HEK293 (cell line): ENCODE data around the gene AEBP1.
A peak's percentile ranks its signal among the peaks of the same experiment; 100 is the strongest.

Experiments
- CTCF ChIA-PET: fragments of 350-600 bp; formaldehyde crosslinking; extraction: SDS; loops from one replicate; lab custom pipeline; 2021; ENCODE audit warnings: antibody characterized with exemption; lab: Yijun Ruan, JAX
- POLR2A ChIA-PET: fragments of 300-600 bp; formaldehyde crosslinking; extraction: SDS; loops from one replicate; lab custom pipeline; 2020; ENCODE audit warnings: antibody characterized with exemption, inconsistent platforms; lab: Yijun Ruan, JAX
- H3K27ac ChIP-seq: fragments of 200-500 bp; sonication (Bioruptor generic); 2 replicates; pipeline ENCODE4 v1.5.1; 2014; ENCODE audit warnings: low read depth, low read length, control low read depth, inconsistent platforms; ENCODE audit errors: extremely low read depth
- H3K36me3 ChIP-seq, 2 experiments: fragments of 200-500 bp in 1 of 2; sonication (Bioruptor generic) in 1 of 2; 1 replicate in 1 of 2; 2 replicates in 1 of 2; pipeline ENCODE4 v1.5.1; 2014 to 2017; ENCODE audit warnings: inconsistent platforms in 2 of 2, low read length in 2 of 2; ENCODE audit not compliant: control insufficient read depth in 2 of 2, insufficient read depth in 1 of 2
- H3K4me1 ChIP-seq: fragments of 200-500 bp; sonication (Bioruptor generic); 2 replicates; pipeline ENCODE4 v1.5.1; 2014; ENCODE audit warnings: mild to moderate bottlenecking, low read length, inconsistent platforms; ENCODE audit not compliant: control insufficient read depth, insufficient read depth
- H3K4me3 ChIP-seq: 2 replicates; pipeline ENCODE4 v1.5.1; 2011; ENCODE audit warnings: low read depth, mild to moderate bottlenecking, control low read depth, low read length, moderate library complexity
- H3K9me3 ChIP-seq: fragments of 200-500 bp; sonication (Bioruptor generic); 2 replicates; pipeline ENCODE4 v1.5.1; 2014; ENCODE audit warnings: low read depth, low read length, inconsistent platforms; ENCODE audit not compliant: control insufficient read depth, insufficient read depth
- EGR2 ChIP-seq: fragments of 450-650 bp; formaldehyde crosslinking; IDR thresholded peaks from 2 replicates; pipeline ENCODE4 v1.5.1; 2016; ENCODE audit warnings: low read depth, missing biosample characterization, missing genetic modification characterization
- GFI1B ChIP-seq: fragments of 450-650 bp; formaldehyde crosslinking; IDR thresholded peaks from 2 replicates; pipeline ENCODE4 v1.5.1; 2016; ENCODE audit warnings: missing biosample characterization, missing genetic modification characterization
- HOXA7 ChIP-seq: sonication (generic); formaldehyde crosslinking; IDR thresholded peaks from 2 replicates; pipeline ENCODE4 v1.8.1; 2022; ENCODE audit warnings: missing genetic modification reagents, borderline replicate concordance
- KLF8 ChIP-seq: fragments of 450-650 bp; formaldehyde crosslinking; IDR thresholded peaks from 2 replicates; pipeline ENCODE4 v1.5.1; 2016; ENCODE audit warnings: missing biosample characterization, missing genetic modification characterization
- OSR2 ChIP-seq: fragments of 450-650 bp; formaldehyde crosslinking; IDR thresholded peaks from 2 replicates; pipeline ENCODE4 v1.5.1; 2016; ENCODE audit warnings: missing biosample characterization, missing genetic modification characterization
- PRDM1 ChIP-seq: fragments of 450-650 bp; formaldehyde crosslinking; IDR thresholded peaks from 2 replicates; pipeline ENCODE4; 2016; ENCODE audit warnings: missing biosample characterization, missing genetic modification characterization
- SCRT2 ChIP-seq: fragments of 450-650 bp; formaldehyde crosslinking; IDR thresholded peaks from 2 replicates; pipeline ENCODE4 v1.5.1; 2016; ENCODE audit warnings: missing biosample characterization, missing genetic modification characterization
- ZFP37 ChIP-seq: fragments of 450-650 bp; formaldehyde crosslinking; IDR thresholded peaks from 2 replicates; pipeline ENCODE4 v1.5.1; 2016; ENCODE audit warnings: missing biosample characterization, missing genetic modification characterization
- ZNF132 ChIP-seq: fragments of 450-650 bp; formaldehyde crosslinking; IDR thresholded peaks from 2 replicates; pipeline ENCODE4 v1.5.1; 2017; ENCODE audit warnings: missing biosample characterization, missing genetic modification characterization, borderline replicate concordance
- ZNF140 ChIP-seq: fragments of 450-650 bp; formaldehyde crosslinking; IDR thresholded peaks from 2 replicates; pipeline ENCODE4 v1.5.1; 2016; ENCODE audit warnings: missing biosample characterization, missing genetic modification characterization
- ZNF157 ChIP-seq: fragments of 450-650 bp; formaldehyde crosslinking; IDR thresholded peaks from 2 replicates; pipeline ENCODE4 v1.5.1; 2016; ENCODE audit warnings: missing biosample characterization, missing genetic modification characterization
- ZNF37A ChIP-seq: fragments of 450-650 bp; IDR thresholded peaks from 2 replicates; pipeline ENCODE4 v1.5.1; 2018; ENCODE audit warnings: missing biosample characterization, missing genetic modification characterization
- ZNF473 ChIP-seq: fragments of 450-650 bp; formaldehyde crosslinking; IDR thresholded peaks from 2 replicates; pipeline ENCODE4 v1.5.1; 2017; ENCODE audit warnings: missing biosample characterization, missing genetic modification characterization
- ZNF501 ChIP-seq: fragments of 450-650 bp; formaldehyde crosslinking; IDR thresholded peaks from 2 replicates; pipeline ENCODE4 v1.5.1; 2016; ENCODE audit warnings: missing biosample characterization, missing genetic modification characterization
- ZNF521 ChIP-seq: fragments of 450-650 bp; formaldehyde crosslinking; IDR thresholded peaks from 2 replicates; pipeline ENCODE4 v1.5.1; 2017; ENCODE audit warnings: missing biosample characterization, mild to moderate bottlenecking, missing genetic modification characterization
- ZNF561 ChIP-seq: fragments of 450-650 bp; IDR thresholded peaks from 2 replicates; pipeline ENCODE4 v1.5.1; 2018; ENCODE audit warnings: missing biosample characterization, missing genetic modification characterization, borderline replicate concordance
- ZNF677 ChIP-seq: fragments of 450-650 bp; IDR thresholded peaks from 2 replicates; pipeline ENCODE4 v1.5.0; 2018; ENCODE audit warnings: missing biosample characterization, mild to moderate bottlenecking, missing genetic modification characterization, moderate library complexity
- ZNF791 ChIP-seq: fragments of 450-650 bp; formaldehyde crosslinking; IDR thresholded peaks from 2 replicates; pipeline ENCODE4 v1.5.1; 2016; ENCODE audit warnings: missing biosample characterization, missing genetic modification characterization
- ZNF837 ChIP-seq: fragments of 450-650 bp; formaldehyde crosslinking; IDR thresholded peaks from 2 replicates; pipeline ENCODE4 v1.5.1; 2016; ENCODE audit warnings: missing biosample characterization, missing genetic modification characterization
- ZSCAN23 ChIP-seq: fragments of 450-650 bp; formaldehyde crosslinking; IDR thresholded peaks from 2 replicates; pipeline ENCODE4 v1.5.1; 2016; ENCODE audit warnings: missing biosample characterization, missing genetic modification characterization
- TF ChIP-seq, protein P1 (sequence below): fragments of 450-650 bp; formaldehyde crosslinking; IDR thresholded peaks from 2 replicates; pipeline ENCODE4 v1.5.1; 2016; ENCODE audit warnings: missing biosample characterization, missing genetic modification characterization
- TF ChIP-seq, protein P2 (sequence below): fragments of 450-650 bp; formaldehyde crosslinking; IDR thresholded peaks from 2 replicates; pipeline ENCODE4 v1.5.1; 2016; ENCODE audit warnings: missing biosample characterization, missing genetic modification characterization
- TF ChIP-seq, protein P3 (sequence below): fragments of 450-650 bp; formaldehyde crosslinking; IDR thresholded peaks from 2 replicates; pipeline ENCODE4 v1.5.1; 2016; ENCODE audit warnings: missing biosample characterization, missing genetic modification characterization, borderline replicate concordance

Gene AEBP1

DNA sequence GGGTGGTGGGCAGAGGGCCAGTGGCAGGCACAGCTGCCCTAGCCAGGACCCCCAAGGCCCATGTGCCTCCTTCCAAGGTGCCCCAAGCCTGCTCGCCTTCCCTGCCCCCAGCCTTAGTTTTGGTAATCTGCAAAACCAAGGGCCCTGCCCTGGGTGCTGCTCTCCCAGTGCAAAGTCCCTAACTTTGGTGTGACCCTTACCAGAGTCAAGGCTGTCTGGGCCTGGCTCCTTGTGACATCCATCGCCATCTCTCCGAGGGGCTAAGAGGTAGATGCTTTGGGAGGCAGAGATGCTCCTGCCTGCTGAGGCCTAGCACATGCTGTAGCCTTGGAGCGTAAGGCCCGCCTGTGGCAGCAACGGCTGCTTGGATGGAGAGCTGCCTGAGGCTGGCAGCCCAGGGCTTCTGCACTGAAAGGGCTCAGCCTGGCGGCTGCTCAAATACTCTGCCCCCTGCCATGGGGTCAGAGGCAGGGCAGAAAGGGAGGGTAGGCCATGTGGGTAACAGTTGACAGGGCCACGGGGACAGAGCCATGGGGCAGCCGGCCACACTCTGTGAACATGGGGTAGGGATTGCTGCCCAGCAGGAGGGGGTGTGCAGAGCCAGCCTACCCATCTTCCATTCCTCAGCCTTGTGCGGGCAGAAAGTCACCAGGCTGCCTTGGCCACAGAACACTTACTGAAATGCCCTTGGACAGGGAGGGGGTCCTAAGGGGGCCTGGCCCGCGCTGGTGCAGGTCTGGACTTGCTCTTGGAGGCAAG lies 54.9 kb downstream of the AEBP1 start:
- H3K4me3 ChIP-seq = no peak overlapping the region
- TF ChIP-seq ZNF140 (tag by site-specific recombination) (no peak), HOXA7 (no peak), OSR2 (tag by site-specific recombination) (no peak), ZNF473 (tag by site-specific recombination) (no peak), EGR2 (no peak), ZNF561 (tag by site-specific recombination) (no peak), GFI1B (no peak), ZSCAN23 (tag by site-specific recombination) (no peak), KLF8 (tag by site-specific recombination) (no peak), ZNF37A (tag by site-specific recombination) (no peak)
- TF ChIP-seq, protein P1, sequence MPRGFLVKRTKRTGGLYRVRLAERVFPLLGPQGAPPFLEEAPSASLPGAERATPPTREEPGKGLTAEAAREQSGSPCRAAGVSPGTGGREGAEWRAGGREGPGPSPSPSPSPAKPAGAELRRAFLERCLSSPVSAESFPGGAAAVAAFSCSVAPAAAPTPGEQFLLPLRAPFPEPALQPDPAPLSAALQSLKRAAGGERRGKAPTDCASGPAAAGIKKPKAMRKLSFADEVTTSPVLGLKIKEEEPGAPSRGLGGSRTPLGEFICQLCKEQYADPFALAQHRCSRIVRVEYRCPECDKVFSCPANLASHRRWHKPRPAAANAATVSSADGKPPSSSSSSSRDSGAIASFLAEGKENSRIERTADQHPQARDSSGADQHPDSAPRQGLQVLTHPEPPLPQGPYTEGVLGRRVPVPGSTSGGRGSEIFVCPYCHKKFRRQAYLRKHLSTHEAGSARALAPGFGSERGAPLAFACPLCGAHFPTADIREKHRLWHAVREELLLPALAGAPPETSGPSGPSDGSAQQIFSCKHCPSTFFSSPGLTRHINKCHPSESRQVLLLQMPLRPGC = no peak
- TF ChIP-seq, protein P2, sequence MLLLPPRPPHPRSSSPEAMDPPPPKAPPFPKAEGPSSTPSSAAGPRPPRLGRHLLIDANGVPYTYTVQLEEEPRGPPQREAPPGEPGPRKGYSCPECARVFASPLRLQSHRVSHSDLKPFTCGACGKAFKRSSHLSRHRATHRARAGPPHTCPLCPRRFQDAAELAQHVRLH (tag by site-specific recombination) = no peak
- H3K9me3 ChIP-seq = no peaks in the 10 kb centered on the region
- H3K4me1 ChIP-seq = no peaks in the 10 kb centered on the region
- H3K27ac ChIP-seq = no peak overlapping the region
- ChIA-PET CTCF (interaction anchor here (0.6 kb wide), 1 partner anchor 25 kb away, joined by 3 read pairs; no protein-coding TSS in a partner anchor), POLR2A (no interaction called here)
- H3K36me3 ChIP-seq = no peaks in the 10 kb centered on the region

DNA sequence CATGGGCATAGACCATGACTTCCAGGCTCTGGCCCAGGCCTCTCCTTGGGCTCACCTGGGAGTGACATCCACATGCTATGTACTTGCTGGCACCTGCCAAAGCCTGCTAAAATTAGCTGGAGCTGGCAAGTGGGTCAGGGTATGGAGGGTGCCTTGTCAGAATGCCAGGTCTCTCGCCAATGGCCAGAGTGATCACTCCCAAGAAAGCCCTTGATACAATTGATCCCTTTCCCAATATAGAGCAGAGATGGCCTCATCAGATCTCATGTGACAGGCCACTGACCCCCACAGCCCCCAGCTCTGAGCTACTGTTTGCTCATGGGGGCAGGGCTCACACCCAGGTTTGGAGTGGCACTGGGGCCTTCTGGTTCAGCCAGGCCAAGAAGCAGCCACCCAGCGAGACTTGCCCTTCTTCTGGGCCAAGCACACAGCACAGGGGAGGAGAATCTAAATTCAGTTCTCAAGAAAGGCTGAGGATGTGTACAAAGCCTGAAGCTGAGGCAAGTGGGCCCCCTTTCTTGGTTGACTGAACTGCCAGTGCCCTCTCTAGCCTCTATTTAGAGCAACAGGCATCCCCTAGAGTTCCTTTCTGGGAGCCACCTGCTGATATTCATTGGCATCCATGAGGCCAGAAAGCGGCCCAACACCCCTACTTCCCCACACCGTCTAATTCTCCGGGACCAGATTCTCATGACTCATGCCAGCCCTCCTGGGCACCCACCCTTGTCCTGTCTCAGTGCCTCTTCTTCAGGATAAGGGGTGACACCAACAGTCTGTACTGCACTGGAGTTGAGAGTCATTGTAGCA lies 55.9 kb downstream of the AEBP1 start:
- no peaks in the 10 kb centered on the region for H3K4me1 ChIP-seq
- TF ChIP-seq SCRT2 (tag by site-specific recombination) = 0 out of 2 replicates have a peak, but pooled peaks have one; percentile 25
- TF ChIP-seq ZFP37 (tag by site-specific recombination) = no peak
- TF ChIP-seq, all 188 proteins: peak for 1
- H3K9me3 ChIP-seq = no peaks in the 10 kb centered on the region
- CTCF ChIA-PET = interaction anchor here (0.7 kb wide), 1 partner anchor 12 kb away, joined by 3 read pairs; no protein-coding TSS in a partner anchor
- no peaks in the 10 kb centered on the region for H3K36me3 ChIP-seq
- POLR2A ChIA-PET = no interaction called here
- no peak overlapping the region for H3K27ac ChIP-seq
- H3K4me3 ChIP-seq = no peak overlapping the region

DNA sequence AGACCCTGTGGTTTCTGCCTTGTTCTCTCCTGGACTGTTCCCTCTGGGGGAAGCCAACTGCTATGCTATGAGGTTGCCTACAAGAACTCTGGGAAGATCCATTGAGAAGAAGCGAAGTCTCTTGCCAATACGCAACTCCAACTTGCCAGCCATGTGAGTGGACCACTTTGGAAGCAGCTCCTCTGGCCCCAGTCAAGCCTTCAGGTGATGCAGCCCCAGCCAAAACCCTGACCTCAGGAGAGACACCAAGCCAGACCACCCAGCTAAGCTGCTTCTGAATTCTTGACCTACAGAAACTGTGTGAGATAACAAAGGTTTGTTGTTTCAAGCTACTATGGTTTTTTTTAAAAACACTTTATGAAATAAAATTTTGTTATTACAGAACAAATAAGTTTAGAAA lies 57.2 kb downstream of the AEBP1 start:
- Histone ChIP-seq H3K4me1 (no peaks in the 10 kb centered on the region), H3K36me3 (no peaks in the 10 kb centered on the region), H3K4me3 (no peak overlapping the region), H3K27ac (no peak overlapping the region), H3K9me3 (no peaks in the 10 kb centered on the region)
- ChIA-PET CTCF (no interaction called here), POLR2A (no interaction called here)
- no peak for TF ChIP-seq ZNF132 (tag by site-specific recombination)
- no peak for TF ChIP-seq ZNF677 (tag by site-specific recombination)
- no peak for TF ChIP-seq ZNF157 (tag by site-specific recombination)
- TF ChIP-seq, protein P3, sequence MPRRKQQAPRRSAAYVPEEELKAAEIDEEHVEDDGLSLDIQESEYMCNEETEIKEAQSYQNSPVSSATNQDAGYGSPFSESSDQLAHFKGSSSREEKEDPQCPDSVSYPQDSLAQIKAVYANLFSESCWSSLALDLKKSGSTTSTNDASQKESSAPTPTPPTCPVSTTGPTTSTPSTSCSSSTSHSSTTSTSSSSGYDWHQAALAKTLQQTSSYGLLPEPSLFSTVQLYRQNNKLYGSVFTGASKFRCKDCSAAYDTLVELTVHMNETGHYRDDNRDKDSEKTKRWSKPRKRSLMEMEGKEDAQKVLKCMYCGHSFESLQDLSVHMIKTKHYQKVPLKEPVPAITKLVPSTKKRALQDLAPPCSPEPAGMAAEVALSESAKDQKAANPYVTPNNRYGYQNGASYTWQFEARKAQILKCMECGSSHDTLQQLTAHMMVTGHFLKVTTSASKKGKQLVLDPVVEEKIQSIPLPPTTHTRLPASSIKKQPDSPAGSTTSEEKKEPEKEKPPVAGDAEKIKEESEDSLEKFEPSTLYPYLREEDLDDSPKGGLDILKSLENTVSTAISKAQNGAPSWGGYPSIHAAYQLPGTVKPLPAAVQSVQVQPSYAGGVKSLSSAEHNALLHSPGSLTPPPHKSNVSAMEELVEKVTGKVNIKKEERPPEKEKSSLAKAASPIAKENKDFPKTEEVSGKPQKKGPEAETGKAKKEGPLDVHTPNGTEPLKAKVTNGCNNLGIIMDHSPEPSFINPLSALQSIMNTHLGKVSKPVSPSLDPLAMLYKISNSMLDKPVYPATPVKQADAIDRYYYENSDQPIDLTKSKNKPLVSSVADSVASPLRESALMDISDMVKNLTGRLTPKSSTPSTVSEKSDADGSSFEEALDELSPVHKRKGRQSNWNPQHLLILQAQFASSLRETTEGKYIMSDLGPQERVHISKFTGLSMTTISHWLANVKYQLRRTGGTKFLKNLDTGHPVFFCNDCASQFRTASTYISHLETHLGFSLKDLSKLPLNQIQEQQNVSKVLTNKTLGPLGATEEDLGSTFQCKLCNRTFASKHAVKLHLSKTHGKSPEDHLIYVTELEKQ (tag by site-specific recombination) = no peak
- TF ChIP-seq ZNF501 (tag by site-specific recombination) = no peak
- TF ChIP-seq ZNF837 (tag by site-specific recombination) = no peak
- no peak for TF ChIP-seq ZNF521 (tag by site-specific recombination)
- TF ChIP-seq PRDM1 (tag by site-specific recombination) = no peak
- no peak for TF ChIP-seq ZNF791 (tag by site-specific recombination)
